GM11168 (cell line): ENCODE measurements around the gene LYPD6B.

ENCODE experiments used
- in situ Hi-C: fragments of 300-500 bp; cut with MboI; formaldehyde crosslinking; loops from one replicate; pipeline ENCODE4 v1.12.0; 2022; ENCODE audit warnings: low sequenced_read_pairs; ENCODE audit not compliant: unreplicated experiment

Gene LYPD6B

GRCh38 chr2:149148194-149149006 is 109.9 kb downstream of the LYPD6B start:
- in situ Hi-C loops: no loop called here

GRCh38 chr2:149149007-149149297 is 110.5 kb downstream of the LYPD6B start:
- in situ Hi-C loops: no loop called here

GRCh38 chr2:149152469-149152953 is 114.0 kb downstream of the LYPD6B start:
- in situ Hi-C loops: no loop called here

- in situ Hi-C loops: no loop called here
These were observed 116.9 kb downstream of the LYPD6B start for GRCh38 chr2:149155196-149155969.

- in situ Hi-C loops: no loop called here
These were observed 117.5 kb downstream of the LYPD6B start for GRCh38 chr2:149155988-149156387.

GRCh38 chr2:149156971-149157740 is 118.7 kb downstream of the LYPD6B start:
- in situ Hi-C loops: no loop called here

GRCh38 chr2:149158957-149159356 is 120.5 kb downstream of the LYPD6B start:
- in situ Hi-C loops: no loop called here

GRCh38 chr2:149160195-149160594 is 121.7 kb downstream of the LYPD6B start:
- in situ Hi-C loops: no loop called here

- in situ Hi-C loops: no loop called here
These were observed 122.3 kb downstream of the LYPD6B start for GRCh38 chr2:149160701-149161217.

- in situ Hi-C loops: no loop called here
These were observed 123.2 kb downstream of the LYPD6B start for GRCh38 chr2:149161481-149162225.

GRCh38 chr2:149164296-149164695 is 125.8 kb downstream of the LYPD6B start:
- in situ Hi-C loops: no loop called here

- in situ Hi-C loops: no loop called here
These were observed 126.3 kb downstream of the LYPD6B start for GRCh38 chr2:149164827-149165226.

- in situ Hi-C loops: no loop called here
These were observed 128.7 kb downstream of the LYPD6B start for GRCh38 chr2:149167001-149167780.

- in situ Hi-C loops: no loop called here
These were observed 129.4 kb downstream of the LYPD6B start for GRCh38 chr2:149167941-149168340.

- in situ Hi-C loops: no loop called here
These were observed 131.2 kb downstream of the LYPD6B start for GRCh38 chr2:149169656-149170055.

- in situ Hi-C loops: no loop called here
These were observed 131.7 kb downstream of the LYPD6B start for GRCh38 chr2:149170156-149170555.

GRCh38 chr2:149170911-149171310 is 132.4 kb downstream of the LYPD6B start:
- in situ Hi-C loops: no loop called here

GRCh38 chr2:149173220-149173619 is 134.7 kb downstream of the LYPD6B start:
- in situ Hi-C loops: no loop called here

GRCh38 chr2:149175956-149176355 is 137.5 kb downstream of the LYPD6B start:
- in situ Hi-C loops: no loop called here
